GM19043 (cell line): Measurements from ENCODE around the gene DNAH10.
"Not testable (repeated sequence)": the region's sequence is repeated elsewhere in the genome, so short reads cannot be mapped to it uniquely, and the experiment has no call there.

Experiments
- ATAC-seq: cut with Tn5 transposase; IDR thresholded peaks from one replicate; pipeline ENCODE4 v1.9.1; 2021; ENCODE audit warnings: low read depth; ENCODE audit not compliant: unreplicated experiment

The DNAH10 gene

GRCh38 chr12:123789422-123789821, 27.3 kb downstream of the DNAH10 start:
- not testable (repeated sequence) for ATAC-seq

GRCh38 chr12:123790905-123791467, 28.9 kb downstream of the DNAH10 start:
- ATAC-seq = no peak

GRCh38 chr12:123794027-123794426, 31.9 kb downstream of the DNAH10 start:
- no peak for ATAC-seq

- ATAC-seq = no peak
These were observed 36.4 kb downstream of the DNAH10 start for GRCh38 chr12:123798518-123798917.

GRCh38 chr12:123799227-123799626, 37.1 kb downstream of the DNAH10 start:
- ATAC-seq = no peak

- ATAC-seq = no peak
These were observed 39.6 kb downstream of the DNAH10 start for GRCh38 chr12:123801573-123802178.

- ATAC-seq = no peak
These were observed 43.1 kb downstream of the DNAH10 start for GRCh38 chr12:123805173-123805572.

GRCh38 chr12:123807002-123807401, 44.9 kb downstream of the DNAH10 start:
- ATAC-seq = no peak

- ATAC-seq = no peak
These were observed 45.6 kb downstream of the DNAH10 start for GRCh38 chr12:123807670-123808069.

GRCh38 chr12:123808167-123808566, 46.1 kb downstream of the DNAH10 start:
- ATAC-seq = no peak

- ATAC-seq = no peak
These were observed 51.2 kb downstream of the DNAH10 start for GRCh38 chr12:123813349-123813748.

- no peak for ATAC-seq
These were observed 53.9 kb downstream of the DNAH10 start for GRCh38 chr12:123815968-123816367.

- no peak for ATAC-seq
These were observed 54.9 kb downstream of the DNAH10 start for GRCh38 chr12:123816896-123817537.

- ATAC-seq = no peak
These were observed 60.7 kb downstream of the DNAH10 start for GRCh38 chr12:123822804-123823203.

- ATAC-seq = no peak
These were observed 66.0 kb downstream of the DNAH10 start for GRCh38 chr12:123828120-123828519.

- ATAC-seq = no peak
These were observed 66.9 kb downstream of the DNAH10 start for GRCh38 chr12:123828854-123829547.

GRCh38 chr12:123829561-123829960, 67.5 kb downstream of the DNAH10 start:
- no peak for ATAC-seq

GRCh38 chr12:123830675-123831074, 68.6 kb downstream of the DNAH10 start:
- no peak for ATAC-seq

- ATAC-seq = no peak
These were observed 70.0 kb downstream of the DNAH10 start for GRCh38 chr12:123832052-123832451.

- no peak for ATAC-seq
These were observed 71.7 kb downstream of the DNAH10 start for GRCh38 chr12:123833830-123834229.

- no peak for ATAC-seq
These were observed 72.7 kb downstream of the DNAH10 start for GRCh38 chr12:123834845-123835244.

GRCh38 chr12:123836292-123836691, 74.2 kb downstream of the DNAH10 start:
- no peak for ATAC-seq
